HEK293T (cell line): ENCODE results near the gene OSBPL8.

Experiments
- ARNT ChIP-seq: fragments of 450-650 bp; IDR thresholded peaks from 2 replicates; pipeline ENCODE4 v1.6.1; 2017; ENCODE audit warnings: mild to moderate bottlenecking
- CTBP1 ChIP-seq: fragments of 450-650 bp; IDR thresholded peaks from 2 replicates; pipeline ENCODE4 v1.6.1; 2016; ENCODE audit warnings: borderline replicate concordance
- ELF4 ChIP-seq: fragments of 450-650 bp; IDR thresholded peaks from 2 replicates; pipeline ENCODE4 v1.6.1; 2017; ENCODE audit warnings: antibody characterized with exemption
- FOXK2 ChIP-seq: fragments of 450-650 bp; IDR thresholded peaks from 2 replicates; pipeline ENCODE4 v1.6.1; 2016; ENCODE audit warnings: mild to moderate bottlenecking
- L3MBTL2 ChIP-seq: fragments of 450-650 bp; conservative IDR thresholded peaks from 2 replicates; pipeline ENCODE4 v1.6.1; 2016; ENCODE audit warnings: mild to moderate bottlenecking
- LEF1 ChIP-seq: fragments of 450-650 bp; IDR thresholded peaks from 2 replicates; pipeline ENCODE4 v1.6.1; 2017; ENCODE audit warnings: mild to moderate bottlenecking, borderline replicate concordance
- NFRKB ChIP-seq: fragments of 450-650 bp; IDR thresholded peaks from 2 replicates; pipeline ENCODE4 v1.6.1; 2016; ENCODE audit warnings: mild to moderate bottlenecking, moderate library complexity
- PKNOX1 ChIP-seq: fragments of 450-650 bp; IDR thresholded peaks from 2 replicates; pipeline ENCODE4 v1.6.1; 2016
- SP1 ChIP-seq: fragments of 450-650 bp; IDR thresholded peaks from 2 replicates; pipeline ENCODE4 v1.6.1; 2017
- SUZ12 ChIP-seq: fragments of 450-650 bp; IDR thresholded peaks from 2 replicates; pipeline ENCODE4 v1.6.1; 2016; ENCODE audit warnings: mild to moderate bottlenecking
- TARDBP ChIP-seq: fragments of 450-650 bp; IDR thresholded peaks from 2 replicates; pipeline ENCODE4 v1.6.1; 2016
- ZNF384 ChIP-seq: fragments of 450-650 bp; IDR thresholded peaks from 2 replicates; pipeline ENCODE4 v1.6.1; 2016

GRCh38 chr12:76422154-76422542 lies 137.4 kb downstream of the OSBPL8 start:
- TF ChIP-seq ARNT = no peak
- no peak for TF ChIP-seq SUZ12
- no peak for TF ChIP-seq FOXK2
- TF ChIP-seq LEF1 = no peak
- no peak for TF ChIP-seq SP1
- TF ChIP-seq TARDBP = no peak
- TF ChIP-seq L3MBTL2 = no peak
- no peak for TF ChIP-seq PKNOX1
- TF ChIP-seq CTBP1 = no peak
- no peak for TF ChIP-seq ELF4
- no peak for TF ChIP-seq ZNF384
- TF ChIP-seq NFRKB = no peak
